Chondrocyte (in vitro differentiated cells): ENCODE results near the gene LTBP1. TPM values are rescaled to one million over a fixed set of nuclear protein-coding genes. Genes with fewer than 3 reads are reported as not detected.

Source experiments
- DNase-seq: peaks from one replicate; pipeline ENCODE4 v3.0.0; 2021; ENCODE audit warnings: mixed read lengths, low spot score
- H3K27ac Mint-ChIP-seq: one replicate; pipeline ENCODE4 v1.8.0; 2021; ENCODE audit warnings: mild to moderate bottlenecking, moderate library complexity, mixed read lengths; ENCODE audit not compliant: unreplicated experiment
- H3K27me3 Mint-ChIP-seq: 2 replicates; pipeline ENCODE4 v1.8.0; 2021; ENCODE audit warnings: low read depth, mixed read lengths
- H3K36me3 Mint-ChIP-seq: 2 replicates; pipeline ENCODE4 v1.8.0; 2021; ENCODE audit warnings: low read depth, mixed read lengths
- H3K4me1 Mint-ChIP-seq: 2 replicates; pipeline ENCODE4 v1.8.0; 2021; ENCODE audit warnings: low read depth, mild to moderate bottlenecking, mixed read lengths
- H3K4me3 Mint-ChIP-seq: one replicate; pipeline ENCODE4 v1.8.0; 2021; ENCODE audit warnings: mild to moderate bottlenecking, moderate library complexity, mixed read lengths; ENCODE audit not compliant: unreplicated experiment
- H3K9me3 Mint-ChIP-seq: 2 replicates; pipeline ENCODE4 v1.8.0; 2021; ENCODE audit warnings: low read depth, mixed read lengths
- total RNA-seq: library from RNA; stranded (reverse); gene quantifications from 3 replicates; pipeline ENCODE4 v1.2.1, GENCODE V29; 2021
- TF ChIP-seq, protein P1 (sequence below): fragments of 200-600 bp; sonication (generic); IDR thresholded peaks from 2 replicates; pipeline ENCODE4 v1.5.0; 2021; ENCODE audit warnings: antibody characterized with exemption, mild to moderate bottlenecking, moderate library complexity

The LTBP1 gene
- total RNA-seq, 1 donor from 2014 or later: 398 TPM

- H3K4me1 Mint-ChIP-seq: peaks cover 16% of the 10 kb centered on the region
- no peaks in the 10 kb centered on the region for H3K36me3 Mint-ChIP-seq
- no peak overlapping the region for H3K4me3 Mint-ChIP-seq
- no peaks in the 10 kb centered on the region for H3K27me3 Mint-ChIP-seq
- H3K9me3 Mint-ChIP-seq: no peaks in the 10 kb centered on the region
- no peak overlapping the region for H3K27ac Mint-ChIP-seq
- TF ChIP-seq, protein P1, sequence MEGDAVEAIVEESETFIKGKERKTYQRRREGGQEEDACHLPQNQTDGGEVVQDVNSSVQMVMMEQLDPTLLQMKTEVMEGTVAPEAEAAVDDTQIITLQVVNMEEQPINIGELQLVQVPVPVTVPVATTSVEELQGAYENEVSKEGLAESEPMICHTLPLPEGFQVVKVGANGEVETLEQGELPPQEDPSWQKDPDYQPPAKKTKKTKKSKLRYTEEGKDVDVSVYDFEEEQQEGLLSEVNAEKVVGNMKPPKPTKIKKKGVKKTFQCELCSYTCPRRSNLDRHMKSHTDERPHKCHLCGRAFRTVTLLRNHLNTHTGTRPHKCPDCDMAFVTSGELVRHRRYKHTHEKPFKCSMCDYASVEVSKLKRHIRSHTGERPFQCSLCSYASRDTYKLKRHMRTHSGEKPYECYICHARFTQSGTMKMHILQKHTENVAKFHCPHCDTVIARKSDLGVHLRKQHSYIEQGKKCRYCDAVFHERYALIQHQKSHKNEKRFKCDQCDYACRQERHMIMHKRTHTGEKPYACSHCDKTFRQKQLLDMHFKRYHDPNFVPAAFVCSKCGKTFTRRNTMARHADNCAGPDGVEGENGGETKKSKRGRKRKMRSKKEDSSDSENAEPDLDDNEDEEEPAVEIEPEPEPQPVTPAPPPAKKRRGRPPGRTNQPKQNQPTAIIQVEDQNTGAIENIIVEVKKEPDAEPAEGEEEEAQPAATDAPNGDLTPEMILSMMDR: no peak
- DNase-seq: no peak
These were observed 13.7 kb upstream of the LTBP1 start for GRCh38 chr2:32932825-32933755.

GRCh38 chr2:32933756-32934095 lies 13.0 kb upstream of the LTBP1 start:
- Mint-ChIP-seq H3K4me1 (peaks cover 22% of the 10 kb centered on the region), H3K4me3 (no peak overlapping the region)

DNA sequence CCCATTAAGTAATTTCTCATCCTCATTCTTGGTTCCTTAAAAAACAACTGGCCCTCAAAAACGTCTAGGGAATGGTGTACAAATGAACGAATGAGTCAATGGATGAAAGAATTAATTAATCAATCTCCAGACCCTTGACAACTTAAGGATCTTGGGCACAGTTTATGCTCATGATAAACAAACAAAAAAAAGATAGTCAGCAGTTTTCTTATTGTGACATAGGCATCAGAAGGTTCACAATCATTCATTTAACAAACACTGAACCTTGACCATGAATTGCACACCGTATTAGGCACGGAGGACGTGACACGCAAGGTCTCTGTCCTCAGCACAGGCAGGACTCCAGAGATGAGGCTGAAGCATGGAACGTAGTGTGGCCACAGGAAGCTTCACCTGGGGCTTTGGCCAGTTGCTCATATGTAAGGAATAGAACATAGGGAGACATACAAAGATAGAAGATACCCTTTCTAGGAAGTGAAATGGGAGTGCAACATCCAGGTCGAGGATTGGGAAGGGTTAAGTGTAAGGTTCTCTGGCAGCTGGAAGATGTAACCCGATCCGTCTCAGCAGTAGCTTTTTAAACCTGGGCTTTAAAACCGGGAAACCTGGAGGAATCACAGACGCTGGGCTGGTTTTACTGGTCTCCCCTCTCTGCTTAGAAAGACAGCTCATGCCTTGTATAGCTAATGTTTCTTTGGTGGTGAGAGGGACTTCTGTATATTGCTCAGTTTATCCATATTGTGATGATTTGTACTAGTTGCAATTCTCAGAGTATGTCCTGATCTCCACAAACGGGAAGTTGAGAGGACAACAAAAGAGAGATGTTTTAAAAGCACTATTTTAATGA lies 8.9 kb upstream of the LTBP1 start:
- Mint-ChIP-seq H3K36me3 (no peaks in the 10 kb centered on the region), H3K9me3 (no peaks in the 10 kb centered on the region), H3K4me3 (peak overlapping the region; percentile 25), H3K27ac (peak overlapping the region; percentile 62), H3K4me1 (peaks cover 19% of the 10 kb centered on the region), H3K27me3 (no peaks in the 10 kb centered on the region)
- TF ChIP-seq, protein P1: no peak
- no peak for DNase-seq

More at GRCh38 chr2:32933756-32934095, 13.0 kb upstream of the LTBP1 start:
- Mint-ChIP-seq H3K27ac (no peak overlapping the region), H3K36me3 (no peaks in the 10 kb centered on the region), H3K9me3 (no peaks in the 10 kb centered on the region), H3K27me3 (no peaks in the 10 kb centered on the region)
- no peak for DNase-seq
- TF ChIP-seq, protein P1: no peak

GRCh38 chr2:32938934-32939333 lies 7.8 kb upstream of the LTBP1 start:
- Mint-ChIP-seq H3K27me3 (no peaks in the 10 kb centered on the region), H3K4me1 (peaks cover 19% of the 10 kb centered on the region), H3K4me3 (no peak overlapping the region), H3K36me3 (no peaks in the 10 kb centered on the region), H3K9me3 (no peaks in the 10 kb centered on the region), H3K27ac (no peak overlapping the region)
- DNase-seq: no peak
- TF ChIP-seq, protein P1: no peak

GRCh38 chr2:32940316-32940997 lies 6.3 kb upstream of the LTBP1 start:
- DNase-seq: no peak
- no peaks in the 10 kb centered on the region for H3K27me3 Mint-ChIP-seq
- H3K4me3 Mint-ChIP-seq: no peak overlapping the region
- TF ChIP-seq, protein P1: no peak
- no peak overlapping the region for H3K27ac Mint-ChIP-seq
- no peaks in the 10 kb centered on the region for H3K36me3 Mint-ChIP-seq
- H3K4me1 Mint-ChIP-seq: peaks cover 19% of the 10 kb centered on the region
- no peaks in the 10 kb centered on the region for H3K9me3 Mint-ChIP-seq
